ENCODE measurements around the gene ACOT11. TPM values are rescaled to one million over a fixed set of nuclear protein-coding genes. Genes with fewer than 3 reads are reported as not detected.

Gene ACOT11
- total RNA-seq, 4 donors from 2014 or later = 41.3 to 200 (median 119) TPM

DNA sequence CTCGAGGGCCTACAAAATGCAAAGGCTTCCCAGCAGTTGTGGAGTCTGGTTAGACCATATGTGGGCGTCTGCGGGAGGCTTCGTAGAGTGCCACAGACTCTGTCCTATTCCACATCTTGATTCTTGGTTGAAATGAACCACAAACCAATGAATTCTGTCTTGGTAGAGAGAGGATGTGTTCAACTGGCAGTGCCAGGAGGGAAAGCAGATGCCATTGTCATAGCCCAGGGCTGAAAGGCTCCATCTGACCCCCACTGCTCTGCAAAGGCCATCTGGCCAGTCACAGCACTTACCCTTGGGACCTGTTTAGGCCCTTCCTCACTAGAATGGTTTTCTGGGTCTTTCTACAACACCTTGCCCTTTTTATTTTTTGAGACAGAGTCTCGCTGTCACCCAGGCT, 22.1 kb downstream of the ACOT11 start:
- no peak overlapping the region for H3K27ac ChIP-seq
- no peaks in the 10 kb centered on the region for H3K27me3 ChIP-seq
- H3K4me3 ChIP-seq = no peak overlapping the region
- peaks cover 0 to 8% (median 0%) of the 10 kb centered on the region in 3 donors for H3K36me3 ChIP-seq
- H3K9me3 ChIP-seq = no peaks in the 10 kb centered on the region
- no peak for TF ChIP-seq POLR2A (IDR thresholded peaks at IDR 0.05)
- TF ChIP-seq, protein P1, sequence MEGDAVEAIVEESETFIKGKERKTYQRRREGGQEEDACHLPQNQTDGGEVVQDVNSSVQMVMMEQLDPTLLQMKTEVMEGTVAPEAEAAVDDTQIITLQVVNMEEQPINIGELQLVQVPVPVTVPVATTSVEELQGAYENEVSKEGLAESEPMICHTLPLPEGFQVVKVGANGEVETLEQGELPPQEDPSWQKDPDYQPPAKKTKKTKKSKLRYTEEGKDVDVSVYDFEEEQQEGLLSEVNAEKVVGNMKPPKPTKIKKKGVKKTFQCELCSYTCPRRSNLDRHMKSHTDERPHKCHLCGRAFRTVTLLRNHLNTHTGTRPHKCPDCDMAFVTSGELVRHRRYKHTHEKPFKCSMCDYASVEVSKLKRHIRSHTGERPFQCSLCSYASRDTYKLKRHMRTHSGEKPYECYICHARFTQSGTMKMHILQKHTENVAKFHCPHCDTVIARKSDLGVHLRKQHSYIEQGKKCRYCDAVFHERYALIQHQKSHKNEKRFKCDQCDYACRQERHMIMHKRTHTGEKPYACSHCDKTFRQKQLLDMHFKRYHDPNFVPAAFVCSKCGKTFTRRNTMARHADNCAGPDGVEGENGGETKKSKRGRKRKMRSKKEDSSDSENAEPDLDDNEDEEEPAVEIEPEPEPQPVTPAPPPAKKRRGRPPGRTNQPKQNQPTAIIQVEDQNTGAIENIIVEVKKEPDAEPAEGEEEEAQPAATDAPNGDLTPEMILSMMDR (IDR thresholded peaks at IDR 0.05) = no peak
- H3K4me1 ChIP-seq = peaks cover 0 to 34% (median 0%) of the 10 kb centered on the region in 4 donors
- DNase-seq = no peak

DNA sequence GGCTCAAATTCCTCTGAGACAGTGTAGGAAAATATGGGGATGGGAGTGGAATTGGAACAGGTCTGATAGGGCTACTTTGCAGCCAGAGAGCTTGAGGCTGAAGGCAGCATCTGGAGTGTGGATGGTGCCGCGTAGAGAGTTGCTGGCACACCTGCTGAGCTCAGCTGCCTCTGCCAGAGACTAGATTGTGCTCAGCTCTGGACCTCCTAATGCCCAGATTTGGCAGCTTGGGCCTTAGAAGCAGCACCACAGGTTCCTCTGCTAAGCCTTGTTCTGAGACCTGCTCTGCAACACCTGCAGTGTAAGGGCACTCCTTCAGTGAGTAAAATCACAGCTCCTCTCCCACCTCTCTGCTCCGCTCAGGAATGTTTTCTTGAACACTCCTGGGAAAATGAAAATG, 23.3 kb downstream of the ACOT11 start:
- Histone ChIP-seq H3K27ac (no peak overlapping the region), H3K36me3 (peaks cover 0 to 8% (median 0%) of the 10 kb centered on the region in 3 donors), H3K27me3 (no peaks in the 10 kb centered on the region), H3K4me1 (peaks cover 0 to 28% (median 0%) of the 10 kb centered on the region in 4 donors), H3K9me3 (no peaks in the 10 kb centered on the region), H3K4me3 (no peak overlapping the region)
- no peak for DNase-seq
- TF ChIP-seq, protein P1 (IDR thresholded peaks at IDR 0.05) = no peak
- TF ChIP-seq POLR2A (IDR thresholded peaks at IDR 0.05) = no peak

DNA sequence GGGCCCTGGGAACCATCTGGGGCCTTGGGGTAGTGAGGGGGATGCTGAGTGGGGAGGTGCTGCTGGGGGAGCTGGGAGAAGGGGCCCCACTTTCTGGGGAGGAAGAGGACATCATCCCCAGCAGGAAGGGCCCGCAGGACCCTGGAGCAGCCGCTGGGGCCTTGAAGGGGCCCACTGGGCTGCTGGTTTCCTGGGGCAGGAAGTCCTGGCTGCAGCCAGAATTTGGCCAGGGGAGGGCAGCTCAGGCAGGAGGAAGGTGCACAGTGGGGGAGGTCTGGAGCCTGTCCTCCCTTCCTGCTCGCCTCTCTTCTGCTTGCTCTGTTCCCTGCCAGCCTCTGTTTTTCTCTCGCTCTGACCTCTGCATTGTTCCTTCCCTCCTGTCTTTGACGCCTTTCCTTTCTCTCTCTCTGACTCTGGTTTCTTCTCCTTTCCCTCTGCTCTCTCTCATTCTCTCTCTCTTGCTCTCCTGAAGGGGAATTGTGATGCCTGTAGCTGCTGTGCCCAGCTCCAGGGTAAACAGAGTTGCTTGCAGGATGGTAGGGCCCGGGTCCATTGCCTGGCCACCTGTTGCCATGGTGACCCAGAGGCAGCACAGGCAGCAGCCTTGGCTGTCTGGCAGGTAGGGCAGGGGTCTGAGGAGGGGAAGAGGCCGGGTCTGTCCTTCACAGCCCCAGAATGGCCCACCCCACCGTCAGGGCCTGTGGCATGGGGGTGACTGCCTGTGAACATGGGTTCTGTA, 23.9 kb downstream of the ACOT11 start:
- Histone ChIP-seq H3K27me3 (no peaks in the 10 kb centered on the region), H3K36me3 (peaks cover 0 to 8% (median 0%) of the 10 kb centered on the region in 3 donors), H3K9me3 (no peaks in the 10 kb centered on the region), H3K27ac (no peak overlapping the region), H3K4me3 (no peak overlapping the region), H3K4me1 (peaks cover 0 to 28% (median 0%) of the 10 kb centered on the region in 4 donors)
- no peak for TF ChIP-seq POLR2A (IDR thresholded peaks at IDR 0.05)
- TF ChIP-seq, protein P1 (IDR thresholded peaks at IDR 0.05) = no peak
- no peak for DNase-seq

DNA sequence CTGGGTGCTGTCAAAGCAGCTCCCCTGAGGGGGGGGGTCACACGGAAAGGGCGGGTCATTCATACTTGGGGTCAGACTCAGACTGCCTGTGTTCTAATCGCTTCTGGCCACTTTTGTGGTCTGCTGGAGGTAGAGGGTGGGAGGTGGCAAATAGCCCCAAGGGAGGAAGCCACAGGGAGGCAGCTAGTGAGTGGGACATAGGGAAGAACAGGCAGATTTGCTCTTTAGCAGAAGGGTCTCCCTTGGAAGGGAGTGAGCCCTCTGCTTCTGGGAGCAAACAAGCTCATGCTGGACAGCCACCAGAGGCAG, 24.5 kb downstream of the ACOT11 start:
- peaks cover 0 to 8% (median 0%) of the 10 kb centered on the region in 3 donors for H3K36me3 ChIP-seq
- TF ChIP-seq POLR2A (IDR thresholded peaks at IDR 0.05) = no peak
- TF ChIP-seq, protein P1 (IDR thresholded peaks at IDR 0.05) = no peak
- peaks cover 0 to 25% (median 0%) of the 10 kb centered on the region in 4 donors for H3K4me1 ChIP-seq
- no peak overlapping the region for H3K4me3 ChIP-seq
- no peak for DNase-seq
- no peaks in the 10 kb centered on the region for H3K9me3 ChIP-seq
- no peaks in the 10 kb centered on the region for H3K27me3 ChIP-seq
- no peak overlapping the region for H3K27ac ChIP-seq

DNA sequence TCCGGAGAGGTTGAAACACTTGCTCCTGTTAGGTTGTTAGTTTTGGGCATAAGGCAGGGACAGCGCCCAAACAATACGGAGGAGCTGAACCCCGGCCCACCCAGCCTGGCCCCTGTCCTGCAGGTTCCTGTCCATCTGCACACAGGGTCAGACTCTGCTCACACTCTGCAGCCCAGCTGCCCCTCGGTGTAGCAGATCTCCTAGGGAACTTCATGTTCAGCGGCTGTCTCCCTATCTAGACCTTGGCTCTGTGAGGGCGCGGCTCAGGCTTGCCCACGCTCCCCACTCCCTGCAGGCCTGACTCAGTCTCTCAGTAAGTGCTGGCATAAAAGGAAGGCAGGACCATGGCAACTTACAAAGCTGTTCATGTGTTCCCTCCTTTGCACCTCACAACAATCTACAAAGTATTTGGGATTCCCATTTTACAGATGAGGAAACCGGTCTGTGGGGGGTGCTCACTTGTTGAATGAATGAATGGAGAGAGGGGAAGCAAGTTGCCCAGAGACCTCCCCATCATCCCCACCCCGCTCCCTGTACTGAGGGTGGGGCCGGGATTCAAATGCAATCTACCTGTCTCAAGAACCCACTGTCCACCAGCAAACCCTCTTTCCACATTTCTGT, 26.2 kb downstream of the ACOT11 start:
- peaks cover 0 to 30% (median 0%) of the 10 kb centered on the region in 4 donors for H3K4me1 ChIP-seq
- peaks cover 0 to 8% (median 0%) of the 10 kb centered on the region in 3 donors for H3K36me3 ChIP-seq
- TF ChIP-seq, protein P1 (IDR thresholded peaks at IDR 0.05) = no peak
- no peak for TF ChIP-seq POLR2A (IDR thresholded peaks at IDR 0.05)
- H3K9me3 ChIP-seq = no peaks in the 10 kb centered on the region
- no peak for DNase-seq
- no peak overlapping the region for H3K4me3 ChIP-seq
- no peak overlapping the region for H3K27ac ChIP-seq
- H3K27me3 ChIP-seq = no peaks in the 10 kb centered on the region
